Hair follicle dermal papilla cell (primary cell): ENCODE measurements around the gene VAC14. TPM values are rescaled to one million over a fixed set of nuclear protein-coding genes. Genes with fewer than 3 reads are reported as not detected.

ENCODE experiments used
- total RNA-seq: library from RNA; depleted of rRNA; stranded (reverse); fragments of >200 nt; gene quantifications from 2 replicates; pipeline ENCODE4 v1.2.3, GENCODE V29; 2012

The VAC14 gene
- total RNA-seq = 43.5 and 45.2 TPM in 2 replicates

DNA sequence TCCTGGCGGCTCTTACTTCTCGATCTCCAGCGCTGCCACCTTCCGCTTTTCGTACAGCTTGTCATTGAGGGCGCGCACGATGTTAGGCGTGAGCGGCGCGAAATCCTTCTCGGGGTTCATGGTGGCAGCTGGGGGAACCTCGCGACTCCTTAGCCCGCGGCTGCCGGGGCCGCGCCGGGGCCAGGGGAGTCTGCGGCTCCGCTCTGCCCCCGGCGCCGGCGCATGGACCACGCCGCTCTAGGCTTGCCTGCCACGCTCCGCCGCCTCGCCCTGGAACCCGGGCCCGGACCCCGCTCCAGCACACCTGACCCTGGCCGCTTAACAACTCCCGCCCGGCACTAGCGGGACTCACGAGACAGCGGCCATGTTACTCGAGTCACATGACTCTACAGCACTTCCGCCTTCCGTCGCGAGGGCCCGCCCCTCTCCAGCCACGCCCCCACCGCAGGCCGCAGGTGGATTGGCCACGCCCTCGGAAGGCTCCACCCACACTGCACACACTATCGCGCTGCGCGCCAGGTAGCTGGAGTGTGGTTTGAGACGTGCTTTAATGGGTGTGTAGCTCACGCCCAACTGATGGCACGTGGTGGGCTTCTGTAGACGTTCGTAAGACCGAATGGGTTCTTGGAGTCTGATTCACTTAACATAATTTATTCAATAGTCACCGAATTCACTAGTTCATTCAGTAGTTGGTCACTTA is at the start of gene VAC14:
VAC14 (minus strand) TSS at position 378 of the 700 bp plus-strand sequence; CDS start at position 120, 258 bp downstream.

DNA sequence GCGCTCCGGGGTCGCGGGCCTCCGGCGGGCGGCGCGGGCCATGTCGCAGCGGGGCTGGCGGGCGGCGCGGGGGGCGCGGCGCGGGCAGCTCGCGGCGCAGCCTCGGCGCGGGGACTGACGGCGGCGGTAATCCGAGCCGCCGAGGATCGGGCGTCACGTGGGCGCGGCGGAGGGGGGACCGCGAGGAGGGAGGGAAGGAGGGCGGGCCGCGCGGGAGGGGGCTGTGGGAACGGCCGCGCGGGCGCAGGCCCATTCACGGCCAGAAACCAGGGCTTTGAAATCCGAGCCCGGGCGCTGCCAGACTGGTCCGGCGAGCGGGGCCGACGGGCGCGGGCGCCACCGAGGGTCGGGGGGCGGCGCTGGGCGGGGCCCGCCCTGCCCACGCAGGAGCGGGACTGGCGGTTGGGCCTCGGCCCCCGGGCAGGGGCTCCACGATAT is 115.0 kb downstream of the VAC14 start, which contains the start of gene MTSS2:
MTSS2 (minus strand) TSS at position 116 of the 438 bp plus-strand sequence. CDS start 262 bp downstream, outside the sequence.

DNA sequence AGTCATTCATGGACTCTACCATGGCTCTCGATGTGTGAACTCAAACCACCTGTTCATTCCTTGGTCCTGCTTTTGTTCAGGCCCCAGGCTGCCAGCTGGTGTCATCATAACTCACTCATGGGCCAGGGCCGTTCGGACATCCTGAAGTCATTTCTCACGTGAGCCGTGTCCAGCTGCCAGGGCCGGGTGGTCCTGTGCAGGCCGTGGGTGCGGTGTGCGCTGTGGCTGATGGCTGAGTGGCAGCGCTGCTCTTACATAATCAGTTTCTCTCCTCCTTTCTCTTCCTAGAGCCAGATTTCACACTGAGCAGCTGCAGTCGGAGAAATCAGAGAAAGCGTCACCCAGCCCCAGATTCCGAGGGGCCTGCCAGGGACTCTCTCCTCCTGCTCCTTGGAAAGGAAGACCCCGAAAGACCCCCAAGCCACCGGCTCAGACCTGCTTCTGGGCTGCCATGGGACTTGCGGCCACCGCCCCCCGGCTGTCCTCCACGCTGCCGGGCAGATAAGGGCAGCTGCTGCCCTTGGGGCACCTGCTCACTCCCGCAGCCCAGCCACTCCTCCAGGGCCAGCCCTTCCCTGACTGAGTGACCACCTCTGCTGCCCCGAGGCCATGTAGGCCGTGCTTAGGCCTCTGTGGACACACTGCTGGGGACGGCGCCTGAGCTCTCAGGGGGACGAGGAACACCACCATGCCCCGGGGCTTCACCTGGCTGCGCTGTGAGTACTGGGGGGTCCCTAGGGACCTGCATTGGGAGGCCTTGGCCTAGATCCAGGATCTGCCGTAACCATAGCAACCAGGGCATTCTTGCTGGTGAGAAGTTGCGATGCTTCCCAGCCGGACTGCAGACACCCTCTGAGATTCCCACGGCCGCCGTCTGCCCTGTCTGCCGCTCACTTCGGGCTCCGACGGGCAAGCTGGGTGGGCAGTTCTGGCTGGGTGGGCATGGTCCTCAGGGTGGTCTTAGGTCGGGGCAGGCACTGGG is 154.4 kb downstream of the VAC14 start, which contains the start of gene IL34:
IL34 (plus strand) TSS at position 300 of the 982 bp plus-strand sequence; CDS start at position 689, 389 bp downstream.

Other genes starting within 250 kb of the VAC14 start
- gene IL34, start 154.6 kb downstream of the VAC14 start, total RNA-seq = 1.5 and 2.8 TPM in 2 replicates
- 278 and 291 TPM in 2 replicates for gene MTSS2, start 115.1 kb downstream of the VAC14 start, total RNA-seq